Ascending aorta (tissue), 2 donors: ENCODE data around the gene KRT38. TPM values are rescaled to one million over a fixed set of nuclear protein-coding genes. Genes with fewer than 3 reads are reported as not detected.
"Not testable (repeated sequence)": the region's sequence is repeated elsewhere in the genome, so short reads cannot be mapped to it uniquely, and the experiment has no call there.

Experiments used
- DNase-seq, 2 donors: peaks; one replicate each; pipeline ENCODE4 v3.0.0-alpha.2; 2019; ENCODE audit warnings: low spot score in 2 of 2
- H3K27ac ChIP-seq, 2 donors: fragments of 200-600 bp; sonication (generic); one replicate each; pipeline ENCODE4 v1.5.1; 2016 to 2017; ENCODE audit warnings: mild to moderate bottlenecking in 1 of 2
- H3K27me3 ChIP-seq: fragments of 200-600 bp; sonication (generic); one replicate; pipeline ENCODE4 v1.5.1; 2017
- H3K36me3 ChIP-seq, 2 donors: fragments of 200-600 bp; sonication (generic); one replicate each; pipeline ENCODE4 v1.5.1; 2016
- H3K4me1 ChIP-seq, 2 donors: fragments of 200-600 bp; sonication (generic); one replicate each; pipeline ENCODE4 v1.5.1; 2016 to 2017; ENCODE audit warnings: mild to moderate bottlenecking in 1 of 2
- H3K4me3 ChIP-seq, 2 donors: fragments of 200-600 bp; sonication (generic); one replicate each; pipeline ENCODE4 v1.5.1; 2016 to 2017; ENCODE audit warnings: mild to moderate bottlenecking in 1 of 2
- H3K9me3 ChIP-seq, 2 donors: fragments of 200-600 bp; sonication (generic); one replicate each; pipeline ENCODE4 v1.5.1; 2016
- CTCF ChIP-seq, 3 experiments: fragments of 200-600 bp in 2 of 3; fragments of 450-650 bp in 1 of 3; sonication (generic) in 2 of 3; IDR thresholded peaks; one replicate each; pipeline ENCODE4 v1.5.1; 2016 to 2019; ENCODE audit warnings: antibody characterized with exemption in 3 of 3, mild to moderate bottlenecking in 1 of 3, moderate library complexity in 1 of 3
- intact Hi-C: fragments of 100-400 bp; cut with DNase I; formaldehyde crosslinking; loops from one replicate; pipeline ENCODE4 v1.15.1; 2023
- total RNA-seq: library from RNA; depleted of rRNA; stranded (reverse); fragments of >200 nt; gene quantifications from one replicate; pipeline ENCODE4 v1.1.0, GENCODE V29; 2016

KRT38 gene
- total RNA-seq, 1 donor from 2014 or later = not detected

- DNase-seq = peak in 1 of 2 donors; percentile 35
- H3K4me3 ChIP-seq = no peak overlapping the region
- no peak overlapping the region for H3K27ac ChIP-seq
- no peaks in the 10 kb centered on the region for H3K36me3 ChIP-seq
- no peaks in the 10 kb centered on the region for H3K9me3 ChIP-seq
- intact Hi-C loops = no loop called here
- no peaks in the 10 kb centered on the region for H3K4me1 ChIP-seq
- H3K27me3 ChIP-seq = no peaks in the 10 kb centered on the region
- TF ChIP-seq CTCF (IDR thresholded peaks at IDR 0.05) = no peak
Measured at GRCh38 chr17:41402161-41402560, 38.6 kb downstream of the KRT38 start.

GRCh38 chr17:41396996-41397660 is 43.7 kb downstream of the KRT38 start, which contains the start of gene KRT31:
Gene KRT31 (minus strand): TSS chr17:41397608. CDS start chr17:41397539, 69 bp downstream.
- Histone ChIP-seq H3K4me1 (no peaks in the 10 kb centered on the region), H3K27ac (no peak within 1 kb of the TSS), H3K27me3 (no peaks in the 10 kb centered on the region), H3K9me3 (no peaks in the 10 kb centered on the region), H3K36me3 (no peaks in the 10 kb centered on the region), H3K4me3 (no peak within 1 kb of the TSS)
- intact Hi-C loops = no loop called here
- TF ChIP-seq CTCF (IDR thresholded peaks at IDR 0.05) = no peak
- DNase-seq = no peak

GRCh38 chr17:41396340-41396739 is 44.4 kb downstream of the KRT38 start:
- intact Hi-C loops = no loop called here
- Histone ChIP-seq H3K9me3 (no peaks in the 10 kb centered on the region), H3K27me3 (no peaks in the 10 kb centered on the region)

GRCh38 chr17:41395611-41396010 is 45.2 kb downstream of the KRT38 start:
- no peaks in the 10 kb centered on the region for H3K27me3 ChIP-seq
- no peak overlapping the region for H3K27ac ChIP-seq
- DNase-seq = no peak
- no peaks in the 10 kb centered on the region for H3K36me3 ChIP-seq
- intact Hi-C loops = no loop called here
- no peak for TF ChIP-seq CTCF (IDR thresholded peaks at IDR 0.05)
- H3K4me1 ChIP-seq = no peaks in the 10 kb centered on the region
- no peaks in the 10 kb centered on the region for H3K9me3 ChIP-seq
- H3K4me3 ChIP-seq = no peak overlapping the region

More at GRCh38 chr17:41396340-41396739, 44.4 kb downstream of the KRT38 start:
- Histone ChIP-seq H3K36me3 (no peaks in the 10 kb centered on the region), H3K27ac (no peak overlapping the region), H3K4me1 (no peaks in the 10 kb centered on the region), H3K4me3 (no peak overlapping the region)
- no peak for TF ChIP-seq CTCF (IDR thresholded peaks at IDR 0.05)
- no peak for DNase-seq

GRCh38 chr17:41395044-41395443 is 45.7 kb downstream of the KRT38 start:
- H3K27me3 ChIP-seq, DNase-seq, H3K27ac ChIP-seq, intact Hi-C loops, H3K4me3 ChIP-seq, H3K36me3 ChIP-seq, H3K9me3 ChIP-seq, H3K4me1 ChIP-seq: not testable (repeated sequence)

- Histone ChIP-seq H3K36me3 (no peaks in the 10 kb centered on the region), H3K27ac (no peak overlapping the region), H3K4me1 (no peaks in the 10 kb centered on the region), H3K4me3 (no peak overlapping the region), H3K9me3 (no peaks in the 10 kb centered on the region), H3K27me3 (no peaks in the 10 kb centered on the region)
- no peak for TF ChIP-seq CTCF (IDR thresholded peaks at IDR 0.05)
- DNase-seq = no peak
- intact Hi-C loops = no loop called here
Measured at GRCh38 chr17:41394254-41394996, 46.4 kb downstream of the KRT38 start.
